Measurements from ENCODE around the gene TLL1. TPM values are rescaled to one million over a fixed set of nuclear protein-coding genes. Genes with fewer than 3 reads are reported as not detected.

The TLL1 gene
- total RNA-seq, 1 experiment from 2014 or later, result 0.63 TPM

GRCh38 chr4:165965503-165965902 lies 92.5 kb downstream of the TLL1 start:
- H3K27me3 Mint-ChIP-seq (ENCODE audit: low read depth), result no peaks in the 10 kb centered on the region; the same call in 1 of the 2 replicates
- ATAC-seq (no peak), DNase-seq (ENCODE audit: low spot score) (no peak)
- POLR2A ChIA-PET, result no interaction called here
- no peaks in the 10 kb centered on the region for H3K4me1 Mint-ChIP-seq
- H3K4me3 Mint-ChIP-seq, result no peak overlapping the region
- H3K27ac Mint-ChIP-seq, result no peak overlapping the region
- H3K36me3 Mint-ChIP-seq, result peaks cover 25% of the 10 kb centered on the region
- peaks cover 55% of the 10 kb centered on the region for H3K9me3 Mint-ChIP-seq
- TF ChIP-seq STAT6 (CRISPR knock-in tag; conservative IDR thresholded peaks at IDR 0.05; ENCODE audit: low read depth) (no peak), FOXJ3 (CRISPR knock-in tag; IDR thresholded peaks at IDR 0.05; ENCODE audit: borderline replicate concordance) (no peak), ZNF138 (CRISPR knock-in tag; conservative IDR thresholded peaks at IDR 0.05) (no peak), RELA (CRISPR knock-in tag; IDR thresholded peaks at IDR 0.05; ENCODE audit: borderline replicate concordance) (no peak), ZNF512 (CRISPR knock-in tag; IDR thresholded peaks at IDR 0.05; ENCODE audit: borderline replicate concordance) (no peak)
- TF ChIP-seq, protein P1, sequence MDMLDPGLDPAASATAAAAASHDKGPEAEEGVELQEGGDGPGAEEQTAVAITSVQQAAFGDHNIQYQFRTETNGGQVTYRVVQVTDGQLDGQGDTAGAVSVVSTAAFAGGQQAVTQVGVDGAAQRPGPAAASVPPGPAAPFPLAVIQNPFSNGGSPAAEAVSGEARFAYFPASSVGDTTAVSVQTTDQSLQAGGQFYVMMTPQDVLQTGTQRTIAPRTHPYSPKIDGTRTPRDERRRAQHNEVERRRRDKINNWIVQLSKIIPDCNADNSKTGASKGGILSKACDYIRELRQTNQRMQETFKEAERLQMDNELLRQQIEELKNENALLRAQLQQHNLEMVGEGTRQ (CRISPR knock-in tag; IDR thresholded peaks at IDR 0.05), result no peak
- CTCF ChIA-PET, result no interaction called here

GRCh38 chr4:165966833-165967232 lies 93.8 kb downstream of the TLL1 start:
- POLR2A ChIA-PET, result no interaction called here
- DNase-seq (ENCODE audit: low spot score), result no peak
- H3K27me3 Mint-ChIP-seq (ENCODE audit: low read depth), result no peaks in the 10 kb centered on the region; the same call in 1 of the 2 replicates
- ATAC-seq, result no peak
- CTCF ChIA-PET, result no interaction called here
- no peak overlapping the region for H3K27ac Mint-ChIP-seq
- H3K9me3 Mint-ChIP-seq, result peaks cover 42% of the 10 kb centered on the region
- peaks cover 25% of the 10 kb centered on the region for H3K36me3 Mint-ChIP-seq
- H3K4me1 Mint-ChIP-seq, result no peaks in the 10 kb centered on the region
- no peak overlapping the region for H3K4me3 Mint-ChIP-seq
- TF ChIP-seq RORB (CRISPR knock-in tag; IDR thresholded peaks at IDR 0.05), result no peak
- TF ChIP-seq KAT7 (CRISPR knock-in tag; IDR thresholded peaks at IDR 0.05; ENCODE audit: borderline replicate concordance), result no peak
- no peak for TF ChIP-seq ZBTB21 (CRISPR knock-in tag; IDR thresholded peaks at IDR 0.05; ENCODE audit: borderline replicate concordance)
- no peak for TF ChIP-seq NFATC4 (CRISPR knock-in tag; IDR thresholded peaks at IDR 0.05)
- no peak for TF ChIP-seq TEAD1 (CRISPR knock-in tag; IDR thresholded peaks at IDR 0.05)
- TF ChIP-seq, protein P2, sequence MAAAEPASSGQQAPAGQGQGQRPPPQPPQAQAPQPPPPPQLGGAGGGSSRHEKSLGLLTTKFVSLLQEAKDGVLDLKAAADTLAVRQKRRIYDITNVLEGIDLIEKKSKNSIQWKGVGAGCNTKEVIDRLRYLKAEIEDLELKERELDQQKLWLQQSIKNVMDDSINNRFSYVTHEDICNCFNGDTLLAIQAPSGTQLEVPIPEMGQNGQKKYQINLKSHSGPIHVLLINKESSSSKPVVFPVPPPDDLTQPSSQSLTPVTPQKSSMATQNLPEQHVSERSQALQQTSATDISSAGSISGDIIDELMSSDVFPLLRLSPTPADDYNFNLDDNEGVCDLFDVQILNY (CRISPR knock-in tag; IDR thresholded peaks at IDR 0.05), result no peak
- TF ChIP-seq, protein P3, sequence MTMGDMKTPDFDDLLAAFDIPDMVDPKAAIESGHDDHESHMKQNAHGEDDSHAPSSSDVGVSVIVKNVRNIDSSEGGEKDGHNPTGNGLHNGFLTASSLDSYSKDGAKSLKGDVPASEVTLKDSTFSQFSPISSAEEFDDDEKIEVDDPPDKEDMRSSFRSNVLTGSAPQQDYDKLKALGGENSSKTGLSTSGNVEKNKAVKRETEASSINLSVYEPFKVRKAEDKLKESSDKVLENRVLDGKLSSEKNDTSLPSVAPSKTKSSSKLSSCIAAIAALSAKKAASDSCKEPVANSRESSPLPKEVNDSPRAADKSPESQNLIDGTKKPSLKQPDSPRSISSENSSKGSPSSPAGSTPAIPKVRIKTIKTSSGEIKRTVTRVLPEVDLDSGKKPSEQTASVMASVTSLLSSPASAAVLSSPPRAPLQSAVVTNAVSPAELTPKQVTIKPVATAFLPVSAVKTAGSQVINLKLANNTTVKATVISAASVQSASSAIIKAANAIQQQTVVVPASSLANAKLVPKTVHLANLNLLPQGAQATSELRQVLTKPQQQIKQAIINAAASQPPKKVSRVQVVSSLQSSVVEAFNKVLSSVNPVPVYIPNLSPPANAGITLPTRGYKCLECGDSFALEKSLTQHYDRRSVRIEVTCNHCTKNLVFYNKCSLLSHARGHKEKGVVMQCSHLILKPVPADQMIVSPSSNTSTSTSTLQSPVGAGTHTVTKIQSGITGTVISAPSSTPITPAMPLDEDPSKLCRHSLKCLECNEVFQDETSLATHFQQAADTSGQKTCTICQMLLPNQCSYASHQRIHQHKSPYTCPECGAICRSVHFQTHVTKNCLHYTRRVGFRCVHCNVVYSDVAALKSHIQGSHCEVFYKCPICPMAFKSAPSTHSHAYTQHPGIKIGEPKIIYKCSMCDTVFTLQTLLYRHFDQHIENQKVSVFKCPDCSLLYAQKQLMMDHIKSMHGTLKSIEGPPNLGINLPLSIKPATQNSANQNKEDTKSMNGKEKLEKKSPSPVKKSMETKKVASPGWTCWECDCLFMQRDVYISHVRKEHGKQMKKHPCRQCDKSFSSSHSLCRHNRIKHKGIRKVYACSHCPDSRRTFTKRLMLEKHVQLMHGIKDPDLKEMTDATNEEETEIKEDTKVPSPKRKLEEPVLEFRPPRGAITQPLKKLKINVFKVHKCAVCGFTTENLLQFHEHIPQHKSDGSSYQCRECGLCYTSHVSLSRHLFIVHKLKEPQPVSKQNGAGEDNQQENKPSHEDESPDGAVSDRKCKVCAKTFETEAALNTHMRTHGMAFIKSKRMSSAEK (CRISPR knock-in tag; IDR thresholded peaks at IDR 0.05; ENCODE audit: borderline replicate concordance), result no peak
- TF ChIP-seq, protein P4, sequence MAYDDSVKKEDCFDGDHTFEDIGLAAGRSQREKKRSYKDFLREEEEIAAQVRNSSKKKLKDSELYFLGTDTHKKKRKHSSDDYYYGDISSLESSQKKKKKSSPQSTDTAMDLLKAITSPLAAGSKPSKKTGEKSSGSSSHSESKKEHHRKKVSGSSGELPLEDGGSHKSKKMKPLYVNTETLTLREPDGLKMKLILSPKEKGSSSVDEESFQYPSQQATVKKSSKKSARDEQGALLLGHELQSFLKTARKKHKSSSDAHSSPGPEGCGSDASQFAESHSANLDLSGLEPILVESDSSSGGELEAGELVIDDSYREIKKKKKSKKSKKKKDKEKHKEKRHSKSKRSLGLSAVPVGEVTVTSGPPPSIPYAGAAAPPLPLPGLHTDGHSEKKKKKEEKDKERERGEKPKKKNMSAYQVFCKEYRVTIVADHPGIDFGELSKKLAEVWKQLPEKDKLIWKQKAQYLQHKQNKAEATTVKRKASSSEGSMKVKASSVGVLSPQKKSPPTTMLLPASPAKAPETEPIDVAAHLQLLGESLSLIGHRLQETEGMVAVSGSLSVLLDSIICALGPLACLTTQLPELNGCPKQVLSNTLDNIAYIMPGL (CRISPR knock-in tag; IDR thresholded peaks at IDR 0.05), result no peak
- no peak for TF ChIP-seq MYBL2 (CRISPR knock-in tag; IDR thresholded peaks at IDR 0.05)
- no peak for TF ChIP-seq ELF4 (CRISPR knock-in tag; IDR thresholded peaks at IDR 0.05; ENCODE audit: low read depth)
- TF ChIP-seq, protein P5, sequence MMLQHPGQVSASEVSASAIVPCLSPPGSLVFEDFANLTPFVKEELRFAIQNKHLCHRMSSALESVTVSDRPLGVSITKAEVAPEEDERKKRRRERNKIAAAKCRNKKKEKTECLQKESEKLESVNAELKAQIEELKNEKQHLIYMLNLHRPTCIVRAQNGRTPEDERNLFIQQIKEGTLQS (CRISPR knock-in tag; conservative IDR thresholded peaks at IDR 0.05), result no peak
- no peak for TF ChIP-seq FOXP4 (CRISPR knock-in tag; IDR thresholded peaks at IDR 0.05)
- TF ChIP-seq, protein P6, sequence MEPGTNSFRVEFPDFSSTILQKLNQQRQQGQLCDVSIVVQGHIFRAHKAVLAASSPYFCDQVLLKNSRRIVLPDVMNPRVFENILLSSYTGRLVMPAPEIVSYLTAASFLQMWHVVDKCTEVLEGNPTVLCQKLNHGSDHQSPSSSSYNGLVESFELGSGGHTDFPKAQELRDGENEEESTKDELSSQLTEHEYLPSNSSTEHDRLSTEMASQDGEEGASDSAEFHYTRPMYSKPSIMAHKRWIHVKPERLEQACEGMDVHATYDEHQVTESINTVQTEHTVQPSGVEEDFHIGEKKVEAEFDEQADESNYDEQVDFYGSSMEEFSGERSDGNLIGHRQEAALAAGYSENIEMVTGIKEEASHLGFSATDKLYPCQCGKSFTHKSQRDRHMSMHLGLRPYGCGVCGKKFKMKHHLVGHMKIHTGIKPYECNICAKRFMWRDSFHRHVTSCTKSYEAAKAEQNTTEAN (CRISPR knock-in tag; IDR thresholded peaks at IDR 0.05), result no peak

Data from WTC11 (cell line).